HCT116 (cell line): ENCODE data around the gene KRTAP17-1.
"Not testable (repeated sequence)": the region's sequence is repeated elsewhere in the genome, so short reads cannot be mapped to it uniquely, and the experiment has no call there.

Experiments
- CBX3 ChIP-seq: IDR thresholded peaks from 2 replicates; pipeline ENCODE4 v1.6.1; 2012; ENCODE audit warnings: low read depth
- CEBPB ChIP-seq: IDR thresholded peaks from 2 replicates; pipeline ENCODE4 v1.6.1; 2012; ENCODE audit warnings: low read depth
- CTCF ChIP-seq, 3 experiments: fragments of 200-600 bp in 1 of 3; sonication (generic) in 1 of 3; IDR thresholded peaks in 2 of 3; conservative IDR thresholded peaks in 1 of 3; 2 replicates each; pipeline ENCODE4 v1.5.1; 2012 to 2017; ENCODE audit warnings: low read depth in 2 of 3, low read length in 2 of 3, antibody characterized with exemption in 1 of 3, borderline replicate concordance in 1 of 3, control low read depth in 1 of 3, mild to moderate bottlenecking in 1 of 3, mixed read lengths in 1 of 3, mixed run types in 1 of 3, moderate library complexity in 1 of 3; ENCODE audit not compliant: insufficient read depth in 1 of 3
- EGR1 ChIP-seq: IDR thresholded peaks from 2 replicates; pipeline ENCODE4 v1.6.1; 2012; ENCODE audit warnings: low read depth
- EZH2phosphoT487 ChIP-seq: fragments of 200-600 bp; IDR thresholded peaks from 2 replicates; pipeline ENCODE4 v1.6.1; 2018; ENCODE audit warnings: antibody characterized with exemption, borderline replicate concordance
- FOSL1 ChIP-seq: IDR thresholded peaks from 2 replicates; pipeline ENCODE4 v1.6.1; 2012; ENCODE audit warnings: low read depth
- MAX ChIP-seq: IDR thresholded peaks from 2 replicates; pipeline ENCODE4 v1.6.1; 2012
- POLR2A ChIP-seq: IDR thresholded peaks from 2 replicates; pipeline ENCODE4 v1.7.0; 2011; ENCODE audit warnings: borderline replicate concordance; ENCODE audit not compliant: insufficient read depth, insufficient read length; ENCODE audit errors: extremely low read depth
- RAD21 ChIP-seq: IDR thresholded peaks from 2 replicates; pipeline ENCODE4 v1.6.1; 2012; ENCODE audit warnings: low read depth, mild to moderate bottlenecking
- REST ChIP-seq: IDR thresholded peaks from 2 replicates; pipeline ENCODE4 v1.6.1; 2012; ENCODE audit warnings: low read depth
- SRF ChIP-seq: IDR thresholded peaks from 2 replicates; pipeline ENCODE4 v1.6.1; 2012; ENCODE audit warnings: low read depth
- TCF7L2 ChIP-seq: IDR thresholded peaks from 2 replicates; pipeline ENCODE4 v1.7.0; 2011; ENCODE audit warnings: borderline replicate concordance, inconsistent platforms; ENCODE audit not compliant: insufficient read depth, insufficient read length; ENCODE audit errors: extremely low read depth
- YY1 ChIP-seq: IDR thresholded peaks from 2 replicates; pipeline ENCODE4 v1.6.1; 2011; ENCODE audit warnings: low read length, low read depth, moderate library complexity, mild to moderate bottlenecking; ENCODE audit not compliant: insufficient replicate concordance; ENCODE audit errors: extremely low read depth
- ZBTB33 ChIP-seq: IDR thresholded peaks from 2 replicates; pipeline ENCODE4 v1.6.1; 2011; ENCODE audit warnings: mild to moderate bottlenecking, low read length, moderate library complexity; ENCODE audit not compliant: insufficient replicate concordance; ENCODE audit errors: extremely low read depth

GRCh38 chr17:41346421-41346820 is 30.9 kb upstream of the KRTAP17-1 start:
- TF ChIP-seq POLR2A; EZH2phosphoT487; REST; YY1; CTCF (IDR thresholded peaks at IDR 0.05 in 2 of 3, conservative IDR thresholded peaks at IDR 0.05 in 1 of 3; ENCODE audit: borderline replicate concordance in 1 of 3, insufficient read depth in 1 of 3, low read depth in 2 of 3, low read length in 2 of 3); SRF; MAX; TCF7L2; ZBTB33; FOSL1; CBX3; RAD21; CEBPB; EGR1: not testable (repeated sequence)
